Gastroesophageal sphincter (tissue), 4 donors: ENCODE measurements around the gene PTGFRN. TPM values are rescaled to one million over a fixed set of nuclear protein-coding genes. Genes with fewer than 3 reads are reported as not detected.
A peak's percentile ranks its signal among the peaks of the same experiment; 100 is the strongest.

Experiments
- ATAC-seq: fragments of 150-250 bp; one replicate; pipeline ENCODE4 v1.9.1; 2016; ENCODE audit warnings: mild to moderate bottlenecking, moderate library complexity
- H3K27ac ChIP-seq, 4 donors: fragments of 200-600 bp; sonication (generic) in 3 of 4; 1 replicate in 3 of 4; 2 replicates in 1 of 4; pipeline ENCODE4 v1.5.1; 2016 to 2019
- H3K27me3 ChIP-seq: fragments of 200-600 bp; sonication (generic); one replicate; pipeline ENCODE4 v1.5.1; 2019
- H3K36me3 ChIP-seq, 2 donors: fragments of 200-600 bp; sonication (generic); one replicate each; pipeline ENCODE4 v1.5.1; 2019; ENCODE audit warnings: control low read depth in 1 of 2
- H3K4me1 ChIP-seq, 3 donors: fragments of 200-600 bp; sonication (generic); 1 replicate in 2 of 3; 2 replicates in 1 of 3; pipeline ENCODE4 v1.5.1; 2016 to 2019; ENCODE audit warnings: control low read depth in 2 of 3
- H3K4me3 ChIP-seq, 2 donors: fragments of 200-600 bp; sonication (generic); one replicate each; pipeline ENCODE4 v1.5.1; 2019; ENCODE audit warnings: mild to moderate bottlenecking in 1 of 2, moderate library complexity in 1 of 2
- H3K9me3 ChIP-seq, 3 donors: fragments of 200-600 bp; sonication (generic); one replicate each; pipeline ENCODE4 v1.5.1; 2017 to 2019; ENCODE audit warnings: control low read depth in 2 of 3
- CTCF ChIP-seq, 4 experiments: fragments of 200-600 bp in 2 of 4; fragments of 450-650 bp in 2 of 4; sonication (generic) in 1 of 4; IDR thresholded peaks; one replicate each; pipeline ENCODE4 v1.5.1; 2017 to 2019; ENCODE audit warnings: antibody characterized with exemption in 4 of 4, mild to moderate bottlenecking in 2 of 4, moderate library complexity in 2 of 4
- EP300 ChIP-seq: sonication (generic); formaldehyde crosslinking; IDR thresholded peaks from one replicate; pipeline ENCODE4 v1.6.1; 2017; ENCODE audit warnings: antibody characterized with exemption, mild to moderate bottlenecking
- POLR2A ChIP-seq, 2 donors: fragments of 450-650 bp; IDR thresholded peaks; one replicate each; pipeline ENCODE4 v1.6.1; 2017; ENCODE audit warnings: antibody characterized with exemption in 2 of 2, mild to moderate bottlenecking in 2 of 2, moderate library complexity in 1 of 2
- POLR2AphosphoS5 ChIP-seq: sonication (generic); formaldehyde crosslinking; IDR thresholded peaks from one replicate; pipeline ENCODE4 v1.6.1; 2017; ENCODE audit warnings: antibody characterized with exemption
- WGBS, 2 donors: methylation state at CpG; one replicate each; pipeline ENCODE4 v1.1.5; 2018; ENCODE audit warnings: low coverage in 1 of 2; 5-methylcytosine and 5-hydroxymethylcytosine counted together
- total RNA-seq, 4 donors: library from RNA; depleted of rRNA; stranded (reverse); fragments of >200 nt; gene quantifications; one replicate each; pipeline ENCODE4 v1.1.0, GENCODE V29; 2016

Gene PTGFRN
- total RNA-seq, 4 donors from 2014 or later: 60.0 to 166 (median 101) TPM

GRCh38 chr1:116910379-116911187 lies 867 bp downstream of the PTGFRN start:
- Histone ChIP-seq H3K27ac (peak overlapping the region; percentile 78 to 97 (median 96)), H3K27me3 (no peaks in the 10 kb centered on the region), H3K36me3 (no peaks in the 10 kb centered on the region), H3K4me1 (peaks cover 0 to 67% (median 16%) of the 10 kb centered on the region in 3 donors), H3K4me3 (peak overlapping the region; percentile 48 to 78), H3K9me3 (no peaks in the 10 kb centered on the region)
- peak; percentile 26 for ATAC-seq
- TF ChIP-seq POLR2AphosphoS5: no peak
- no peak for TF ChIP-seq CTCF (IDR thresholded peaks at IDR 0.05)
- TF ChIP-seq EP300: no peak
- no peak for TF ChIP-seq POLR2A (IDR thresholded peaks at IDR 0.05)
- 7 to 10% methylated on average over 8 to 22 of the region's 64 CpGs for WGBS, 2 donors

GRCh38 chr1:116911188-116911553 lies 1.5 kb downstream of the PTGFRN start:
- Histone ChIP-seq H3K36me3 (no peaks in the 10 kb centered on the region), H3K4me3 (peak overlapping the region; percentile 48 to 78), H3K27me3 (no peaks in the 10 kb centered on the region), H3K27ac (peak overlapping the region; percentile 78 to 97 (median 96)), H3K4me1 (peaks cover 0 to 73% (median 17%) of the 10 kb centered on the region in 3 donors), H3K9me3 (no peaks in the 10 kb centered on the region)
- ATAC-seq: no peak
- 10 to 63% methylated on average over 1 to 3 of the region's 6 CpGs for WGBS, 2 donors
- TF ChIP-seq POLR2AphosphoS5: no peak
- TF ChIP-seq EP300: no peak
- TF ChIP-seq POLR2A (IDR thresholded peaks at IDR 0.05): no peak
- no peak for TF ChIP-seq CTCF (IDR thresholded peaks at IDR 0.05)

GRCh38 chr1:116911779-116912469 lies 2.2 kb downstream of the PTGFRN start:
- Histone ChIP-seq H3K9me3 (no peaks in the 10 kb centered on the region), H3K36me3 (no peaks in the 10 kb centered on the region), H3K4me1 (peaks cover 0 to 80% (median 25%) of the 10 kb centered on the region in 3 donors), H3K27ac (peak overlapping the region in 3 of 4 donors; percentile 52 to 96 (median 95)), H3K4me3 (peak overlapping the region; percentile 48 to 78), H3K27me3 (no peaks in the 10 kb centered on the region)
- no peak for ATAC-seq
- TF ChIP-seq POLR2AphosphoS5: no peak
- WGBS, 2 donors: 41 to 62% methylated on average over 3 to 5 of the region's 6 CpGs

- 98% methylated on average over 2 of the region's 2 CpGs; no CpG with 5 or more reads in 1 of the 2 donors for WGBS, 2 donors
- no peak for TF ChIP-seq CTCF (IDR thresholded peaks at IDR 0.05)
- no peak for TF ChIP-seq POLR2AphosphoS5
- no peak for TF ChIP-seq POLR2A (IDR thresholded peaks at IDR 0.05)
- TF ChIP-seq EP300: no peak
- Histone ChIP-seq H3K27me3 (no peaks in the 10 kb centered on the region), H3K9me3 (no peaks in the 10 kb centered on the region), H3K27ac (peak overlapping the region in 3 of 4 donors; percentile 86 to 96 (median 95)), H3K36me3 (no peaks in the 10 kb centered on the region), H3K4me3 (no peak overlapping the region), H3K4me1 (peaks cover 0 to 90% (median 28%) of the 10 kb centered on the region in 3 donors)
- ATAC-seq: no peak
Observed at GRCh38 chr1:116912846-116913245, 3.1 kb downstream of the PTGFRN start.

GRCh38 chr1:116913941-116914340 lies 4.2 kb downstream of the PTGFRN start:
- ATAC-seq: no peak
- no peaks in the 10 kb centered on the region for H3K27me3 ChIP-seq
- no peaks in the 10 kb centered on the region for H3K9me3 ChIP-seq
- 57 to 63% methylated on average over 4 of the region's 4 CpGs for WGBS, 2 donors
- H3K4me3 ChIP-seq: no peak overlapping the region
- TF ChIP-seq CTCF (IDR thresholded peaks at IDR 0.05) (no peak), POLR2A (IDR thresholded peaks at IDR 0.05) (no peak), EP300 (no peak), POLR2AphosphoS5 (no peak)
- H3K27ac ChIP-seq: peak overlapping the region; percentile 59 to 96 (median 90)
- peaks cover 0 to 89% (median 28%) of the 10 kb centered on the region in 3 donors for H3K4me1 ChIP-seq
- H3K36me3 ChIP-seq: no peaks in the 10 kb centered on the region
